ENCODE results near the gene FAM83C. TPM values are rescaled to one million over a fixed set of nuclear protein-coding genes. Genes with fewer than 3 reads are reported as not detected.

Gene FAM83C
- total and polyA plus RNA-seq, 9 of the 15 experiments (the other 6 are each of a cell fraction or from before 2014, with no cell fraction given) = not detected

GRCh38 chr20:35317416-35318210 is 25.4 kb upstream of the FAM83C start:
- in situ Hi-C loops (cut with MboI) (loop anchor here (25.0 kb wide), 1 partner anchor 120 kb away; the partner anchor contains the start of gene GDF5), intact Hi-C loops (cut with micrococcal nuclease) (no loop called here)
- peaks cover 4 to 6% of the 10 kb centered on the region in 2 experiments; a peak in 4 of 5 replicates for H3K4me1 ChIP-seq (replicated peaks in 1 of 2; ENCODE audit: control insufficient read depth in 2 of 2, insufficient read depth in 2 of 2, low read length in 2 of 2)
- BruUV-seq (replicated peaks) = no TSS peak
- H2AFZ ChIP-seq (ENCODE audit: low read depth, low read length) = no peak overlapping the region
- 74% methylated on average over 5 of the region's 5 CpGs for WGBS (ENCODE audit: insufficient coverage, low coverage, missing lambda C conversion rate)
- H3K9ac ChIP-seq (ENCODE audit: insufficient read depth in 1 of 2, low read depth in 2 of 2, low read length in 2 of 2) = no peak overlapping the region
- H4K20me1 ChIP-seq (replicated peaks; ENCODE audit: control insufficient read depth, insufficient read depth, low read length) = no peaks in the 10 kb centered on the region
- CTCF ChIA-PET (ENCODE audit: low intra/inter-chr PET ratio) = interaction anchor here (0.5 kb wide), 1 partner anchor 10 kb away, joined by 5 read pairs; no protein-coding TSS in a partner anchor
- ATAC-seq (no peak), DNase-seq (ENCODE audit: extremely low read depth in 1 of 4, low spot score in 3 of 4) (no peak), FAIRE-seq (no peak)
- no peaks in the 10 kb centered on the region for H3K9me3 ChIP-seq (replicated peaks; ENCODE audit: control insufficient read depth, insufficient read depth, low read depth, low read length)
- TF ChIP-seq ZNF644 (tag; IDR thresholded peaks at IDR 0.05; ENCODE audit: low read depth) = no peak
- TF ChIP-seq ZNF407 (IDR thresholded peaks at IDR 0.05; ENCODE audit: low read depth) = no peak
- no peak for TF ChIP-seq RBBP5 (IDR thresholded peaks at IDR 0.05; ENCODE audit: borderline replicate concordance, insufficient read depth, low read length, poor library complexity, severe bottlenecking)
- TF ChIP-seq ZBTB12 (CRISPR knock-in tag; IDR thresholded peaks at IDR 0.05) = no peak
- no peak for TF ChIP-seq MTF1 (CRISPR knock-in tag; IDR thresholded peaks at IDR 0.05; ENCODE audit: borderline replicate concordance)
- TF ChIP-seq CREB5 (CRISPR knock-in tag; IDR thresholded peaks at IDR 0.05) = no peak
- no peak for TF ChIP-seq ZNF133 (CRISPR knock-in tag; IDR thresholded peaks at IDR 0.05)
- no peak for TF ChIP-seq ZNF707 (CRISPR knock-in tag; conservative IDR thresholded peaks at IDR 0.05)
- no peak for TF ChIP-seq ZNF695 (CRISPR knock-in tag; IDR thresholded peaks at IDR 0.05)
- no peak for TF ChIP-seq MYNN (IDR thresholded peaks at IDR 0.05)
- TF ChIP-seq MYNN (CRISPR knock-in tag; IDR thresholded peaks at IDR 0.05) = no peak
- H3K4me3 ChIP-seq = no peak overlapping the region
- H3K9me1 ChIP-seq (ENCODE audit: control insufficient read depth, insufficient read depth, low read length) = no peaks in the 10 kb centered on the region
- POLR2A ChIA-PET = interaction anchor here (1.1 to 1.5 kb wide), 2 partner anchors 8 to 13 kb away, joined by 3 to 4 read pairs; no protein-coding TSS in a partner anchor
- H3K4me2 ChIP-seq (ENCODE audit: insufficient read depth, low read length) = no peak overlapping the region
- no peaks in the 10 kb centered on the region for H3K27me3 ChIP-seq (ENCODE audit: control insufficient read depth in 2 of 2, insufficient read depth in 2 of 2, low read length in 2 of 2)
- H3K36me3 ChIP-seq (ENCODE audit: control insufficient read depth, insufficient read depth, low read length) = peaks cover 6% of the 10 kb centered on the region
- H3K79me2 ChIP-seq (ENCODE audit: control insufficient read depth, insufficient read depth, low read length) = no peaks in the 10 kb centered on the region
- H3K27ac ChIP-seq (ENCODE audit: extremely low read depth, low read depth, low read length) = no peak overlapping the region
